Panc1 (cell line): Measurements from ENCODE around the gene RBKS. TPM values are rescaled to one million over a fixed set of nuclear protein-coding genes. Genes with fewer than 3 reads are reported as not detected.

Source experiments
- ATAC-seq: fragments of 200-7000 bp; cut with Tn5 transposase; 2 replicates; pipeline ENCODE4 v1.9.1; 2020; ENCODE audit warnings: mild to moderate bottlenecking, moderate library complexity
- BruUV-seq: library from RNA; stranded (reverse); fragments of 400-500 nt; replicated peaks from 2 replicates; lab custom pipeline; 2021; lab: Mats Ljungman, UMichigan
- CTCF ChIA-PET: fragments of 300-600 bp; sonication (Branson Sonifier 250); formaldehyde crosslinking; loops from one replicate; lab custom pipeline; 2022; ENCODE audit warnings: antibody characterized with exemption; lab: Charles Lee
- POLR2A ChIA-PET: fragments of 300-600 bp; sonication (Branson Sonifier 250); formaldehyde crosslinking; loops from one replicate; lab custom pipeline; 2022; ENCODE audit warnings: antibody characterized with exemption; lab: Charles Lee
- DNase-seq: peaks from one replicate; pipeline ENCODE4 v3.0.0-alpha.2; 2010; ENCODE audit warnings: low read depth, low spot score
- H3K27ac ChIP-seq: 2 replicates; pipeline ENCODE4 v1.5.1; 2011; ENCODE audit warnings: mild to moderate bottlenecking, low read length, inconsistent platforms
- H3K27me3 ChIP-seq: fragments of 200-500 bp; sonication (Bioruptor generic); 2 replicates; pipeline ENCODE4 v1.6.0; 2014; ENCODE audit warnings: low read length, inconsistent platforms; ENCODE audit not compliant: control insufficient read depth, insufficient read depth
- H3K36me3 ChIP-seq: fragments of 200-500 bp; sonication (Bioruptor generic); 2 replicates; pipeline ENCODE4 v1.5.1; 2014; ENCODE audit warnings: inconsistent platforms, mild to moderate bottlenecking, low read length, moderate library complexity; ENCODE audit not compliant: control insufficient read depth, insufficient read depth
- H3K4me1 ChIP-seq: 2 replicates; pipeline ENCODE4 v1.5.1; 2011; ENCODE audit warnings: inconsistent platforms, mild to moderate bottlenecking, low read length, moderate library complexity; ENCODE audit not compliant: control insufficient read depth, insufficient read depth
- H3K4me3 ChIP-seq, 2 experiments: 2 replicates each; pipeline ENCODE4 v1.5.1; 2011 to 2012; ENCODE audit warnings: low read depth in 2 of 2, low read length in 2 of 2, mild to moderate bottlenecking in 2 of 2, inconsistent platforms in 1 of 2, moderate library complexity in 1 of 2
- H3K9me3 ChIP-seq: fragments of 200-500 bp; sonication (Bioruptor generic); 2 replicates; pipeline ENCODE4 v1.5.1; 2014; ENCODE audit warnings: low read depth, mild to moderate bottlenecking, inconsistent platforms, low read length, moderate library complexity; ENCODE audit not compliant: control insufficient read depth, insufficient read depth
- POLR2AphosphoS5 ChIP-seq: IDR thresholded peaks from 2 replicates; pipeline ENCODE4 v1.6.1; 2012; ENCODE audit warnings: mild to moderate bottlenecking, low read depth, low read length, moderate library complexity
- SIN3A ChIP-seq: IDR thresholded peaks from 2 replicates; pipeline ENCODE4 v1.6.1; 2012; ENCODE audit warnings: low read depth, mild to moderate bottlenecking, low read length, moderate library complexity, borderline replicate concordance; ENCODE audit not compliant: insufficient read depth
- TCF7L2 ChIP-seq: IDR thresholded peaks from 2 replicates; pipeline ENCODE4 v1.6.1; 2011; ENCODE audit warnings: mild to moderate bottlenecking, low read depth, low read length, inconsistent platforms
- in situ Hi-C: cut with HindIII; loops from 2 replicates; pipeline ENCODE4 v1.10.0; 2016; ENCODE audit warnings: low sequenced_read_pairs, low pct_unique_long_range_greater_than_20kb
- intact Hi-C: fragments of 100-400 bp; cut with micrococcal nuclease; formaldehyde crosslinking; loops from one replicate; pipeline ENCODE4 v1.10.0; 2022; ENCODE audit not compliant: unreplicated experiment
- total RNA-seq: library from RNA; stranded (reverse); gene quantifications from one replicate; pipeline ENCODE4 v1.2.1, GENCODE V29; 2021; ENCODE audit not compliant: unreplicated experiment
- TF ChIP-seq, protein P1 (sequence below), 2 experiments: IDR thresholded peaks; 2 replicates each; pipeline ENCODE4 v1.6.1; 2011 to 2012; ENCODE audit warnings: low read depth in 2 of 2, control low read depth in 1 of 2, low read length in 1 of 2, mild to moderate bottlenecking in 1 of 2, moderate library complexity in 1 of 2; ENCODE audit not compliant: insufficient read depth in 1 of 2
- TF ChIP-seq, protein P2 (sequence below): fragments of 450-650 bp; IDR thresholded peaks from 2 replicates; pipeline ENCODE4 v1.5.1; 2017; ENCODE audit warnings: mild to moderate bottlenecking

The RBKS gene
- total RNA-seq, 1 experiment from 2014 or later, result 2.2 TPM

DNA sequence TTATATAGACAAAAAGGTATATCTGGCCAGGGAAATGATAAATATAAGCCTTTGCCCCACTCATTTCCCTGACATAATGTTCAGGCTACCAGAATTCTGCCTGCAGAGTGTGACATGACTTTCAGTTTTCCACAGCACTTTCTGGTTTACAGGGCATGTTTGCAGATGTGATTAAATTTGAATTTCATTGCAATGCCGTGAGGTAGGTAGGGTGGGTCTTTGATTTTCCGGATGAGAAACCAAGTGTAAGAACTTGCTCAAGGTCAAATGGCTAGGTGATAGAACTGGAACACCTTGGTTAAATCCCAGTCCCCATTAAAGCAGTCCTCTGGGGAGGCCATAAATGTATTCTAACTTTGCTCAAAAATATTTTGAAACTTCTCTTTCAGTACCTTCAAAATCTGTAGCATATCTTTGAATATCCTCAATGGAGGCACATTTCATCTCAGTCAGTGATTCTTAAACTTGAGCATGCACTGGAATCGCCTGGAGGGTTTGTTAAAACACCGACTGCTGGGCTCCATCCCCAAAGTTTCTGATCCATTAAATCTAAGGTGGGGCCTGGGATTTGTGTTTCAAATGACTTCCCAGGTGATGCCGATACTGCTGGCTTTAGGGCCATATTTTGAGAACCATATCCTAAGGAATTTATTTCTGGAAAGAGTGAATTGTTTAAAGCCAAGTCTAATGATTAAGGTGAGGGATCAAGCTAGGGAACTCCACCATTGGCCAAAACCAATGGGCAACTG, 83.7 kb downstream of the RBKS start:
- in situ Hi-C loops, result no loop called here
- DNase-seq (no peak), ATAC-seq (no peak)
- intact Hi-C loops, result no loop called here
- Histone ChIP-seq H3K4me3 (no peak overlapping the region), H3K27ac (no peak overlapping the region), H3K27me3 (no peaks in the 10 kb centered on the region), H3K9me3 (no peaks in the 10 kb centered on the region), H3K36me3 (no peaks in the 10 kb centered on the region), H3K4me1 (no peaks in the 10 kb centered on the region)
- CTCF ChIA-PET, result no interaction called here
- TF ChIP-seq, protein P1, sequence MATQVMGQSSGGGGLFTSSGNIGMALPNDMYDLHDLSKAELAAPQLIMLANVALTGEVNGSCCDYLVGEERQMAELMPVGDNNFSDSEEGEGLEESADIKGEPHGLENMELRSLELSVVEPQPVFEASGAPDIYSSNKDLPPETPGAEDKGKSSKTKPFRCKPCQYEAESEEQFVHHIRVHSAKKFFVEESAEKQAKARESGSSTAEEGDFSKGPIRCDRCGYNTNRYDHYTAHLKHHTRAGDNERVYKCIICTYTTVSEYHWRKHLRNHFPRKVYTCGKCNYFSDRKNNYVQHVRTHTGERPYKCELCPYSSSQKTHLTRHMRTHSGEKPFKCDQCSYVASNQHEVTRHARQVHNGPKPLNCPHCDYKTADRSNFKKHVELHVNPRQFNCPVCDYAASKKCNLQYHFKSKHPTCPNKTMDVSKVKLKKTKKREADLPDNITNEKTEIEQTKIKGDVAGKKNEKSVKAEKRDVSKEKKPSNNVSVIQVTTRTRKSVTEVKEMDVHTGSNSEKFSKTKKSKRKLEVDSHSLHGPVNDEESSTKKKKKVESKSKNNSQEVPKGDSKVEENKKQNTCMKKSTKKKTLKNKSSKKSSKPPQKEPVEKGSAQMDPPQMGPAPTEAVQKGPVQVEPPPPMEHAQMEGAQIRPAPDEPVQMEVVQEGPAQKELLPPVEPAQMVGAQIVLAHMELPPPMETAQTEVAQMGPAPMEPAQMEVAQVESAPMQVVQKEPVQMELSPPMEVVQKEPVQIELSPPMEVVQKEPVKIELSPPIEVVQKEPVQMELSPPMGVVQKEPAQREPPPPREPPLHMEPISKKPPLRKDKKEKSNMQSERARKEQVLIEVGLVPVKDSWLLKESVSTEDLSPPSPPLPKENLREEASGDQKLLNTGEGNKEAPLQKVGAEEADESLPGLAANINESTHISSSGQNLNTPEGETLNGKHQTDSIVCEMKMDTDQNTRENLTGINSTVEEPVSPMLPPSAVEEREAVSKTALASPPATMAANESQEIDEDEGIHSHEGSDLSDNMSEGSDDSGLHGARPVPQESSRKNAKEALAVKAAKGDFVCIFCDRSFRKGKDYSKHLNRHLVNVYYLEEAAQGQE (IDR thresholded peaks at IDR 0.05; ENCODE audit: insufficient read depth in 1 of 2, low read depth in 2 of 2, low read length in 1 of 2), result no peak
- TF ChIP-seq TCF7L2 (no peak), POLR2AphosphoS5 (no peak), SIN3A (no peak)
- TF ChIP-seq, protein P2, sequence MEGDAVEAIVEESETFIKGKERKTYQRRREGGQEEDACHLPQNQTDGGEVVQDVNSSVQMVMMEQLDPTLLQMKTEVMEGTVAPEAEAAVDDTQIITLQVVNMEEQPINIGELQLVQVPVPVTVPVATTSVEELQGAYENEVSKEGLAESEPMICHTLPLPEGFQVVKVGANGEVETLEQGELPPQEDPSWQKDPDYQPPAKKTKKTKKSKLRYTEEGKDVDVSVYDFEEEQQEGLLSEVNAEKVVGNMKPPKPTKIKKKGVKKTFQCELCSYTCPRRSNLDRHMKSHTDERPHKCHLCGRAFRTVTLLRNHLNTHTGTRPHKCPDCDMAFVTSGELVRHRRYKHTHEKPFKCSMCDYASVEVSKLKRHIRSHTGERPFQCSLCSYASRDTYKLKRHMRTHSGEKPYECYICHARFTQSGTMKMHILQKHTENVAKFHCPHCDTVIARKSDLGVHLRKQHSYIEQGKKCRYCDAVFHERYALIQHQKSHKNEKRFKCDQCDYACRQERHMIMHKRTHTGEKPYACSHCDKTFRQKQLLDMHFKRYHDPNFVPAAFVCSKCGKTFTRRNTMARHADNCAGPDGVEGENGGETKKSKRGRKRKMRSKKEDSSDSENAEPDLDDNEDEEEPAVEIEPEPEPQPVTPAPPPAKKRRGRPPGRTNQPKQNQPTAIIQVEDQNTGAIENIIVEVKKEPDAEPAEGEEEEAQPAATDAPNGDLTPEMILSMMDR, result no peak
- POLR2A ChIA-PET, result interaction anchor here (0.6 kb wide), 1 partner anchor 48 kb away, joined by 7 read pairs; no protein-coding TSS in a partner anchor
- no TSS peak for BruUV-seq

DNA sequence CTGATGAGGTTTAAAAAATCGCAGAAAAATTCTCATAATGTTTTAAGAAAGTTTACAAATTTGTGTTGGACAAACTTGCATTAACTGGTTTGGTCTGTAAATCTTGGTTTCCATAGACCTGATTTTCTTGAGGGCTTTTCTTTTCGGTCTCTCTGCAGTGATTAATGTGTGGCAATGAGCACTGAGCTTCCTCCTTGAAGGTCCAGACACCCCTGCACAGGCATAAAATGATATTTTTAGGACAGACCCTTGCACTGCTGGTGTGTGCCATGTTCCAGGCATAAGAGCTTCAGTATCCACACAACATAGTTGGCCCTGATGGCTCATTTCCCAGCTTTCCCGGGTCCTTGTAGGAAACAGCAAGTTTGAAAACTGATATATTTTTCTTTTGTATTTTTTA, 85.0 kb downstream of the RBKS start:
- ChIA-PET POLR2A (no interaction called here), CTCF (interaction anchor here (0.7 kb wide), 1 partner anchor 73 kb away, joined by 9 read pairs; no protein-coding TSS in a partner anchor)
- no peak overlapping the region for H3K27ac ChIP-seq
- H3K36me3 ChIP-seq, result no peaks in the 10 kb centered on the region
- ATAC-seq, result no peak
- BruUV-seq, result no TSS peak
- DNase-seq, result no peak
- H3K27me3 ChIP-seq, result no peaks in the 10 kb centered on the region
- TF ChIP-seq, protein P1 (IDR thresholded peaks at IDR 0.05; ENCODE audit: insufficient read depth in 1 of 2, low read depth in 2 of 2, low read length in 1 of 2), result no peak
- TF ChIP-seq TCF7L2 (no peak), POLR2AphosphoS5 (no peak), SIN3A (no peak)
- TF ChIP-seq, protein P2, result no peak
- no peaks in the 10 kb centered on the region for H3K9me3 ChIP-seq
- no peak overlapping the region for H3K4me3 ChIP-seq
- intact Hi-C loops, result no loop called here
- no peaks in the 10 kb centered on the region for H3K4me1 ChIP-seq
- in situ Hi-C loops, result no loop called here
